Measurements from ENCODE around the gene TMEM235.

TMEM235 gene

DNA sequence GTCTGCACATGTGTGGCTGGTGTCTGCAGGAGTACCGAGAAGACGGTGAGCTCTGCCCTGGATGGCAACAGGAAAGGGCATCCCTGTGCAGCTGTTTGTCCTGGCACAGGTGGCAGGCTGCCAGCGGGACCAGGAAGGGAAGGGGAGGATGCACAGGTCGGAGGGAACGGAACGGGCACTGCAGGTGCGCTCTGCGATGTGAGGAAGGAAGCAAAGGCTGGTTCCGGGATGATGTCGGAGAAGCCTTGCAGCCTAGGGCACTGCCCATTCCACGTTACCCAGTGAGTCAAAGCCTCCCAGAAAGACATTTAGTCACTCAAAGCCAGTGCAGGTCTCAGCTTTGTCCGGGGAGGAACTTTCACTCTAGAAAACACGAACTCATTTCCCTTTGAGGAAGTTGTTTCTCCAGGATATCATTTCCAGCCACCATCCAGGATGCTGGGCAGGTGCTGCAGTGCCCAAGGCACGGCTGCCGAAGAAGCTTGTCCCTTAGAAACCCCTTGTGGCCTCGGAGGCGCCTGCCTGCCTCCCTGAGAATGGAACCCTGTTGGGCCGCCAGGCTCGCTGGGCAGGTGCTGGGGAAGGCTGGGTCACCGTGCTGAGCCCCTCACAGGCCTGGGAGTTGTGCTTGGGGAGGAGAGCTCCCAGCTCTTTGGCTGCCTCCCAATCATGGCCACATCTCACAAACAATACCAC, 4.5 kb upstream of the TMEM235 start:
- H3K4me3 ChIP-seq (ENCODE audit: low read length): no peak overlapping the region
- TF ChIP-seq, protein P1, sequence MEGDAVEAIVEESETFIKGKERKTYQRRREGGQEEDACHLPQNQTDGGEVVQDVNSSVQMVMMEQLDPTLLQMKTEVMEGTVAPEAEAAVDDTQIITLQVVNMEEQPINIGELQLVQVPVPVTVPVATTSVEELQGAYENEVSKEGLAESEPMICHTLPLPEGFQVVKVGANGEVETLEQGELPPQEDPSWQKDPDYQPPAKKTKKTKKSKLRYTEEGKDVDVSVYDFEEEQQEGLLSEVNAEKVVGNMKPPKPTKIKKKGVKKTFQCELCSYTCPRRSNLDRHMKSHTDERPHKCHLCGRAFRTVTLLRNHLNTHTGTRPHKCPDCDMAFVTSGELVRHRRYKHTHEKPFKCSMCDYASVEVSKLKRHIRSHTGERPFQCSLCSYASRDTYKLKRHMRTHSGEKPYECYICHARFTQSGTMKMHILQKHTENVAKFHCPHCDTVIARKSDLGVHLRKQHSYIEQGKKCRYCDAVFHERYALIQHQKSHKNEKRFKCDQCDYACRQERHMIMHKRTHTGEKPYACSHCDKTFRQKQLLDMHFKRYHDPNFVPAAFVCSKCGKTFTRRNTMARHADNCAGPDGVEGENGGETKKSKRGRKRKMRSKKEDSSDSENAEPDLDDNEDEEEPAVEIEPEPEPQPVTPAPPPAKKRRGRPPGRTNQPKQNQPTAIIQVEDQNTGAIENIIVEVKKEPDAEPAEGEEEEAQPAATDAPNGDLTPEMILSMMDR (conservative IDR thresholded peaks at IDR 0.05; ENCODE audit: low read length): no peak
- DNase-seq (ENCODE audit: low read depth): no peak

DNA sequence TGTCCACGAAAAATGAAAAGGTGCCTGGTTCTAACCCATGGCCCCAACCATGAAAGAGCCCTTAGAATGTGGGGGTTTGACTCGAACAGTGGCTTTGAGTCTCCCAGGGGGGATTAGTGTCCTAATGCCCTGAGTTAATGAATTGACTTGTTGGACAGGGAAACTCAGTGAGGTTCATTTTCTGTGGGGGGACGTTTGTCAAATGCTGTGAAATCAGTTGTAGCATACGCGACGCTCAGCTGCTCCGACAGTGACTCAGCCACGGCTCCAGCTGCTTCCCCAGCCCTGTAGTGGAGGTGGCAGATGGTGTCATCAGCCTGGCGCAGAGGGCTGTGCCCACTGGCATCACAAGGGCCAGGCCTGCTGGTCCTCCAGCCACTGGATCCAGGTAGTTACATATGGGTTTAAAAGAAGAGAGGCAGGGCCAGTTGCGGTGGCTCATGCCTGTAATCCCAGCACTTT, 3.9 kb upstream of the TMEM235 start:
- no peak for DNase-seq (ENCODE audit: low read depth)
- H3K4me3 ChIP-seq (ENCODE audit: low read length): no peak overlapping the region
- TF ChIP-seq, protein P1 (conservative IDR thresholded peaks at IDR 0.05; ENCODE audit: low read length): no peak

DNA sequence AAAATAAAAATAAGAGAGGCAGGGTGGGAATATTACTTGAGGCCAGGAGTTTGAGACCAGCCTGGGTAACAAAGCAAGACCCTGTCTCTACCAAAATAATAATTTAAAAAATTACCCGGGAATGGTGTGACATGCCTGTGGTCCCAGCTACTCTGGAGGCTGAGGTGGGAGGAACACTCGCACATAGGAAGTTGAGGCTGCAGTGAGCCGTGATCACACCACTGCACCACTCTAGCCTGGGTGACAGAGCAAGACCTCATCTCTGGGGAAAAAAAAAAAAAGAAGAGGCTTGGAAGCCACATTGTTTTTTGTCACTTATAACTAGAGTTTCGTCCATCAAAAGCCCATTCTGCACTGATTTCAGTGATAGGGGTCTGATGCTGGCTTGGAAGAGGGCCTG, 3.3 kb upstream of the TMEM235 start:
- no peak for DNase-seq (ENCODE audit: low read depth)
- TF ChIP-seq, protein P1 (conservative IDR thresholded peaks at IDR 0.05; ENCODE audit: low read length): no peak
- no peak overlapping the region for H3K4me3 ChIP-seq (ENCODE audit: low read length)

DNA sequence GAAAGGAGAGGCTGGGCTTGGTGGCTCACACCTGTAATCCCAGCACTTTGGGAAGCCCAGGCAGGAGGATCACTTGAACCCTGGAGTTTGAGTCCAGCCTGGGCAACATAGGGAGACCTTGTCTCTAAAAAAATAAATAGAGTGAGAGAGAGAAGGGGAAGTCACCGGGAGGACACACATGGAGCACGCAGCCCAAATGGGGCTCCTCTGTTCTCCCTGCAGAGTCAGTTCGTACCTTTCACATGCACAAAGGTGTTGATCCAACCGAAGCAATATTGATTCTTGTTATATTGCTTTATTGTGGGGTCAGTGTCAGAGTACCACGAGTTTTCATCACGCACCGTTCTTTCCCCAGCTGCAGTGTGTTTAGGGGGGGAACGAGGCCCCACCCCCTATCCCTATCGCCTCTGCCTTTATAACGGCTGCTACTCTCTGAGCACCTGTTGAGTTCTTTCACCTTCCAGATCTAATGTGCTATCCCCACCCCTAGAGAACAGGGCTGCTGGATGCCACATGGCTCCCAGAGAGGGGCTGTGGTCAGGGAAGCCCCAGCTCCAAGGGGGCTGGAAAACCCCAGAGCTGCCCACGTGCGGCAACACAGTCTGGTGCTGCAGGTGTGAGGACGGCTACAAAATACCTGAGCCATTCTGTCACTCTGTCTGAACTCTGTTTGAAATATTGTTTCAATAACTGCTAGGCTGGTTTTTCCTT, 1.0 kb upstream of the TMEM235 start:
- TF ChIP-seq, protein P1 (conservative IDR thresholded peaks at IDR 0.05; ENCODE audit: low read length): no peak

DNA sequence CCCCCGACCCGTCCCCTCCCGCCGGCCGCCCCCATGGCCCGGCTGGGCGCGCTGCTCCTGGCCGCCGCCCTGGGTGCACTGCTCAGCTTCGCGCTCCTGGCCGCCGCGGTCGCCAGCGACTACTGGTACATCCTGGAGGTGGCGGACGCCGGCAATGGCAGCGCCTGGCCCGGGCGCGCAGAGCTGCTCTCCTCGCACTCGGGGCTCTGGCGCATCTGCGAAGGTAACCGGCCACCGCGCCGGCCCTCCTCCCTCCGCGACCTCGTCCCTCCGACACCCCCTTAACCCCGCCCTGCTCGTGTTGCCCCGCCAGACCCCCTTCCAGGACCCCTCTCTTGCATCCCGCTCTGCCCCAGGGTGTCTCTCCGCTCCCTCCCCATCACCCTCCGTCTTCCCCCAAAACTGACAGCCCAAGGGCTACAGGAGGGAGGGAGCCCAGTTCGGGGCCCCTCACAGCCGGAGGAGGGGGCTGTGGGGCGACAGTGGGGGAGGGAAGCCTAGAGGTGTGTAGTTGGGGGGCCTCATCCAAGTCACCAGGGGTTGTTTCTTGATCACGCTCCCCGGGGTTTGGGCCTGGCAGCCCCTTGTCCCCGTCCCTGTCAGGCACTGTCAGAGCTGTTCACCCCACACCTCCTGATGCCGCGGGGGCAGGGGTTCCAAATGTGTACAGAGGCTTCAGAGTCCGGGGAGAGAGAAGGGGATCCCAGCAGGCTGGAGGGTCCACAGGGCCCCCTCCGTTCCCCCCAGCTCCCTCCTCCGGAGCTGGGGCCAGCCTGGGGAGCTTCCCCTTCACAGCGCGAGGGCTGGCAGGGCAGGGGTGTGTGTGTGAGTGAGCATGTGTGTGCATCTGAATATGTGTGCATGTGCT, 794 bp downstream of the TMEM235 start:
- TF ChIP-seq, protein P1 (conservative IDR thresholded peaks at IDR 0.05; ENCODE audit: low read length): no peak

More for the DNA sequence above, 1.0 kb upstream of the TMEM235 start:
- no peak for DNase-seq (ENCODE audit: low read depth)
- no peak overlapping the region for H3K4me3 ChIP-seq (ENCODE audit: low read length)

DNA sequence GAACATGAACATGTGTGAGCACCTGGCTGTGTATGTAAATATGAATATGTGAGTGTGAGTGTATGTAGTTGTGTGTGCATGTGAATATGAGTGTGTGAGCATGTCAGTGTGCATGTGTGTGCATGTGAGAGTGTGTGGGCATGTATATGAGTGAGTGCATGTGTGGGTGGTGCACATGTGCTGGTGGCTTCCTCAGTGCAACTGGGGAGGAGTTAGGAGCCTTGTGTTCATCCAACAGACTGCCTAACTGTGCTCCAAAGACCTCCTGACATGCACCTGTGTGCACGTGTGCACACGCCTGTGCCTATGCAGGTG, 1.4 kb downstream of the TMEM235 start:
- H3K4me3 ChIP-seq (ENCODE audit: low read length): no peak overlapping the region
- no peak for DNase-seq (ENCODE audit: low read depth)
- TF ChIP-seq, protein P1 (conservative IDR thresholded peaks at IDR 0.05; ENCODE audit: low read length): no peak

More for the DNA sequence above, 794 bp downstream of the TMEM235 start:
- H3K4me3 ChIP-seq (ENCODE audit: low read length): no peak overlapping the region
- DNase-seq (ENCODE audit: low read depth): no peak
